HepG2 (cell line): ENCODE measurements around the gene OGFR. TPM values are rescaled to one million over a fixed set of nuclear protein-coding genes. Genes with fewer than 3 reads are reported as not detected.

Experiments
- AGO1 ChIP-seq: fragments of 200-400 bp; formaldehyde crosslinking; IDR thresholded peaks from 2 replicates; pipeline ENCODE4 v1.6.1; 2017; ENCODE audit warnings: mild to moderate bottlenecking, low read depth, low read length, moderate library complexity; ENCODE audit not compliant: poor library complexity, severe bottlenecking
- CERS6 ChIP-seq: sonication (generic); formaldehyde crosslinking; IDR thresholded peaks from 2 replicates; pipeline ENCODE4 v1.5.0; 2020; ENCODE audit warnings: missing genetic modification reagents
- NONO ChIP-seq, 2 experiments: fragments of 450-650 bp in 1 of 2; sonication (generic) in 1 of 2; formaldehyde crosslinking in 1 of 2; IDR thresholded peaks in 1 of 2; conservative IDR thresholded peaks in 1 of 2; 2 replicates each; pipeline versions ENCODE4 v1.6.1 to v1.8.0; 2017 to 2022; ENCODE audit warnings: mild to moderate bottlenecking in 1 of 2, missing genetic modification reagents in 1 of 2, moderate library complexity in 1 of 2
- PITX1 ChIP-seq: sonication (generic); formaldehyde crosslinking; IDR thresholded peaks from 2 replicates; pipeline ENCODE4 v1.5.1; 2020; ENCODE audit warnings: mild to moderate bottlenecking, missing genetic modification reagents
- STAT5B ChIP-seq: sonication (generic); formaldehyde crosslinking; IDR thresholded peaks from 2 replicates; pipeline ENCODE4 v1.4.0; 2020; ENCODE audit warnings: missing genetic modification reagents
- ZNF501 ChIP-seq: sonication (generic); formaldehyde crosslinking; IDR thresholded peaks from 2 replicates; pipeline ENCODE4 v1.5.1; 2020; ENCODE audit warnings: mild to moderate bottlenecking, moderate library complexity, missing genetic modification reagents
- ZNF589 ChIP-seq: sonication (generic); formaldehyde crosslinking; conservative IDR thresholded peaks from 2 replicates; pipeline ENCODE4 v1.8.0; 2022; ENCODE audit warnings: mild to moderate bottlenecking, moderate library complexity, missing genetic modification reagents
- ZNF672 ChIP-seq: sonication (generic); formaldehyde crosslinking; IDR thresholded peaks from 2 replicates; pipeline ENCODE4 v1.8.1; 2022; ENCODE audit warnings: missing genetic modification reagents
- ZNF790 ChIP-seq: sonication (generic); formaldehyde crosslinking; IDR thresholded peaks from 2 replicates; pipeline ENCODE4 v1.8.0; 2022; ENCODE audit warnings: missing genetic modification reagents, mild to moderate bottlenecking, borderline replicate concordance
- ZNF891 ChIP-seq: sonication (generic); formaldehyde crosslinking; IDR thresholded peaks from 2 replicates; pipeline ENCODE4 v1.5.0; 2020; ENCODE audit warnings: mild to moderate bottlenecking, missing genetic modification reagents
- polyA plus RNA-seq, 8 experiments: library from polyadenylated mRNA; depleted of rRNA in 3 of 8; stranded (reverse) in 7 of 8; unstranded in 1 of 8; fragments of >200 nt; fragmentation: Illumina TruSeq in 4 of 8; extraction: Trizol in 4 of 8; gene quantifications; 2 replicates each; pipeline versions ENCODE4 v1.2.1 to v1.2.3, GENCODE V29; 2011 to 2016; ENCODE audit warnings: low read depth in 4 of 8, missing spikeins in 1 of 8, mixed read lengths in 1 of 8; ENCODE audit not compliant: insufficient read depth in 1 of 8
- total RNA-seq, 5 experiments: library from RNA; depleted of rRNA; stranded (reverse); fragments of >200 nt; fragmentation: Illumina TruSeq; extraction: Trizol; gene quantifications; 2 replicates each; pipeline ENCODE4 v1.2.3, GENCODE V29; 2016; ENCODE audit warnings: low read depth in 1 of 5
- TF ChIP-seq, protein P1 (sequence below): sonication (generic); formaldehyde crosslinking; IDR thresholded peaks from 2 replicates; pipeline ENCODE4 v1.4.0; 2020; ENCODE audit warnings: missing genetic modification reagents
- TF ChIP-seq, protein P2 (sequence below): sonication (generic); formaldehyde crosslinking; IDR thresholded peaks from 2 replicates; pipeline ENCODE4 v1.5.1; 2020; ENCODE audit warnings: missing genetic modification reagents, mild to moderate bottlenecking, borderline replicate concordance
- TF ChIP-seq, protein P3 (sequence below): sonication (generic); formaldehyde crosslinking; IDR thresholded peaks from 2 replicates; pipeline ENCODE4 v1.8.0; 2022; ENCODE audit warnings: missing genetic modification reagents, low read depth, mild to moderate bottlenecking, borderline replicate concordance

Gene OGFR
- total and polyA plus RNA-seq, 2 of the 13 experiments (the other 11 are each of a cell fraction or from before 2014, with no cell fraction given): 47.7 to 81.8 TPM

- TF ChIP-seq, protein P1, sequence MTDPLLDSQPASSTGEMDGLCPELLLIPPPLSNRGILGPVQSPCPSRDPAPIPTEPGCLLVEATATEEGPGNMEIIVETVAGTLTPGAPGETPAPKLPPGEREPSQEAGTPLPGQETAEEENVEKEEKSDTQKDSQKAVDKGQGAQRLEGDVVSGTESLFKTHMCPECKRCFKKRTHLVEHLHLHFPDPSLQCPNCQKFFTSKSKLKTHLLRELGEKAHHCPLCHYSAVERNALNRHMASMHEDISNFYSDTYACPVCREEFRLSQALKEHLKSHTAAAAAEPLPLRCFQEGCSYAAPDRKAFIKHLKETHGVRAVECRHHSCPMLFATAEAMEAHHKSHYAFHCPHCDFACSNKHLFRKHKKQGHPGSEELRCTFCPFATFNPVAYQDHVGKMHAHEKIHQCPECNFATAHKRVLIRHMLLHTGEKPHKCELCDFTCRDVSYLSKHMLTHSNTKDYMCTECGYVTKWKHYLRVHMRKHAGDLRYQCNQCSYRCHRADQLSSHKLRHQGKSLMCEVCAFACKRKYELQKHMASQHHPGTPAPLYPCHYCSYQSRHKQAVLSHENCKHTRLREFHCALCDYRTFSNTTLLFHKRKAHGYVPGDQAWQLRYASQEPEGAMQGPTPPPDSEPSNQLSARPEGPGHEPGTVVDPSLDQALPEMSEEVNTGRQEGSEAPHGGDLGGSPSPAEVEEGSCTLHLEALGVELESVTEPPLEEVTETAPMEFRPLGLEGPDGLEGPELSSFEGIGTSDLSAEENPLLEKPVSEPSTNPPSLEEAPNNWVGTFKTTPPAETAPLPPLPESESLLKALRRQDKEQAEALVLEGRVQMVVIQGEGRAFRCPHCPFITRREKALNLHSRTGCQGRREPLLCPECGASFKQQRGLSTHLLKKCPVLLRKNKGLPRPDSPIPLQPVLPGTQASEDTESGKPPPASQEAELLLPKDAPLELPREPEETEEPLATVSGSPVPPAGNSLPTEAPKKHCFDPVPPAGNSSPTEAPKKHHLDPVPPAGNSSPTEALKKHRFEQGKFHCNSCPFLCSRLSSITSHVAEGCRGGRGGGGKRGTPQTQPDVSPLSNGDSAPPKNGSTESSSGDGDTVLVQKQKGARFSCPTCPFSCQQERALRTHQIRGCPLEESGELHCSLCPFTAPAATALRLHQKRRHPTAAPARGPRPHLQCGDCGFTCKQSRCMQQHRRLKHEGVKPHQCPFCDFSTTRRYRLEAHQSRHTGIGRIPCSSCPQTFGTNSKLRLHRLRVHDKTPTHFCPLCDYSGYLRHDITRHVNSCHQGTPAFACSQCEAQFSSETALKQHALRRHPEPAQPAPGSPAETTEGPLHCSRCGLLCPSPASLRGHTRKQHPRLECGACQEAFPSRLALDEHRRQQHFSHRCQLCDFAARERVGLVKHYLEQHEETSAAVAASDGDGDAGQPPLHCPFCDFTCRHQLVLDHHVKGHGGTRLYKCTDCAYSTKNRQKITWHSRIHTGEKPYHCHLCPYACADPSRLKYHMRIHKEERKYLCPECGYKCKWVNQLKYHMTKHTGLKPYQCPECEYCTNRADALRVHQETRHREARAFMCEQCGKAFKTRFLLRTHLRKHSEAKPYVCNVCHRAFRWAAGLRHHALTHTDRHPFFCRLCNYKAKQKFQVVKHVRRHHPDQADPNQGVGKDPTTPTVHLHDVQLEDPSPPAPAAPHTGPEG (CRISPR knock-in tag): 0 out of 2 replicates have a peak, but pooled peaks have one; percentile 44
- TF ChIP-seq AGO1: peak; percentile 75
- TF ChIP-seq ZNF891 (CRISPR knock-in tag): peak; percentile 1; the same call in 1 of the 2 replicates
- TF ChIP-seq ZNF672 (CRISPR knock-in tag): no peak
- TF ChIP-seq, protein P2, sequence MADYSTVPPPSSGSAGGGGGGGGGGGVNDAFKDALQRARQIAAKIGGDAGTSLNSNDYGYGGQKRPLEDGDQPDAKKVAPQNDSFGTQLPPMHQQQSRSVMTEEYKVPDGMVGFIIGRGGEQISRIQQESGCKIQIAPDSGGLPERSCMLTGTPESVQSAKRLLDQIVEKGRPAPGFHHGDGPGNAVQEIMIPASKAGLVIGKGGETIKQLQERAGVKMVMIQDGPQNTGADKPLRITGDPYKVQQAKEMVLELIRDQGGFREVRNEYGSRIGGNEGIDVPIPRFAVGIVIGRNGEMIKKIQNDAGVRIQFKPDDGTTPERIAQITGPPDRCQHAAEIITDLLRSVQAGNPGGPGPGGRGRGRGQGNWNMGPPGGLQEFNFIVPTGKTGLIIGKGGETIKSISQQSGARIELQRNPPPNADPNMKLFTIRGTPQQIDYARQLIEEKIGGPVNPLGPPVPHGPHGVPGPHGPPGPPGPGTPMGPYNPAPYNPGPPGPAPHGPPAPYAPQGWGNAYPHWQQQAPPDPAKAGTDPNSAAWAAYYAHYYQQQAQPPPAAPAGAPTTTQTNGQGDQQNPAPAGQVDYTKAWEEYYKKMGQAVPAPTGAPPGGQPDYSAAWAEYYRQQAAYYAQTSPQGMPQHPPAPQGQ (CRISPR knock-in tag): no peak
- TF ChIP-seq, protein P3, sequence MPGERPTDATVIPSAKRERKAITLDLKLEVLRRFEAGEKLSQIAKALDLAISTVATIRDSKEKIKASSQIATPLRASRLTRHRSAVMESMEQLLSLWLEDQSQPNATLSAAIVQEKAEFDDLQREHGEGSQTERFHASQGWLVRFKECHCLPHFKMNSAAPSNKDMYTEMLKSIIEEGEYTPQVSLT (CRISPR knock-in tag): no peak
- no peak for TF ChIP-seq NONO (IDR thresholded peaks at IDR 0.05)
- 0 out of 2 replicates have a peak, but pooled peaks have one; percentile 36 for TF ChIP-seq NONO (CRISPR knock-in tag; conservative IDR thresholded peaks at IDR 0.05)
- no peak for TF ChIP-seq STAT5B (CRISPR knock-in tag)
- no peak for TF ChIP-seq PITX1 (CRISPR knock-in tag)
- 0 out of 2 replicates have a peak, but pooled peaks have one; percentile 14 for TF ChIP-seq ZNF589 (CRISPR knock-in tag)
- TF ChIP-seq ZNF501 (CRISPR knock-in tag): 0 out of 2 replicates have a peak, but pooled peaks have one; percentile 21
- 0 out of 2 replicates have a peak, but pooled peaks have one; percentile 40 for TF ChIP-seq CERS6
- peak; percentile 49; the same call in 1 of the 2 replicates for TF ChIP-seq ZNF790 (CRISPR knock-in tag)
- TF ChIP-seq, all 625 proteins: peak for 32
Observed at GRCh38 chr20:62823688-62824475, 19.2 kb downstream of the OGFR start (continued).
